GM19468 (cell line): Measurements from ENCODE around the gene SHB.

Experiments
- ATAC-seq: cut with Tn5 transposase; IDR thresholded peaks from one replicate; pipeline ENCODE4 v1.9.1; 2021; ENCODE audit warnings: mild to moderate bottlenecking, moderate library complexity, moderate number of reproducible peaks; ENCODE audit not compliant: unreplicated experiment; ENCODE audit errors: extremely low read depth

The SHB gene

DNA sequence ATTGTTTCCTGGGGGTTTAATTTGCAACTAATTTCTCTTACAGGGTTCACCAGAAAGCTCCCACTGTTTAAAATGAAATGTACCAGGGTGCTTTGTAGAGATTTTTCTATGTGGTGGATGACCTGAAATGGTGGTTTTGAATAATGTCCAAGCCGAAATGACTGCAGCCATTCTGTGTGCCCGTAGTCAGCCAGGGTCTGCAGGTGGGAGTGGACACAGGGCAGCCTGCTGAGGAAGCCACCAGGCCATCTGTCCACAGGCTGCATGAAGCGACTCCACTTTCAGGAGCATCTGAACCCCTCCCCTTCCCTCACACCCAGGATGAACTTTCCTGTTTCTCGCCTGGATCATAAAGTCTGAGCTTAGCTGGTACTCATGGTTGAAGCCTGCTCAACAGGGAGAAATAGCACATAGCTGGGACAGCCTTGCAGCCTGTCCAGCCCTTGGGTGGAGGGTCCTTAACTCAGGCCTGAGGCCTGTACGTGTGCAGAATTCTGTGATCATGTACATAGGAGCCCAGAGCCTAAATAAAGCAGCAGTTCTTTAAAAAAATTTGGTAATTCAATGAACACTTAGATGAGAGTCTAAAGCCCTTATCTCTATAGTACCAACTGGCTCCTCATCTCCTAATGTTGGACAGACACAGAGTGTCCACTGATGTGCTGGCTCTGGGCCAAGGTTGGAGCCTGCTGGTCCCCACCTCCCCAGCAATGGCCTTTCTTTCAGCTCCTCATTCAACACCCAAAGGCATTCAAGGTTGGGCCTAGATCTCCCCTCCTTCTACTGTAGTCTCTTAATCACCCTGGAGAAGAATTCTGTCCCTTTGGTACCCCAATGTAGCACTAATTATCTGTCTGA lies 72.8 kb downstream of the SHB start:
- ATAC-seq: no peak

DNA sequence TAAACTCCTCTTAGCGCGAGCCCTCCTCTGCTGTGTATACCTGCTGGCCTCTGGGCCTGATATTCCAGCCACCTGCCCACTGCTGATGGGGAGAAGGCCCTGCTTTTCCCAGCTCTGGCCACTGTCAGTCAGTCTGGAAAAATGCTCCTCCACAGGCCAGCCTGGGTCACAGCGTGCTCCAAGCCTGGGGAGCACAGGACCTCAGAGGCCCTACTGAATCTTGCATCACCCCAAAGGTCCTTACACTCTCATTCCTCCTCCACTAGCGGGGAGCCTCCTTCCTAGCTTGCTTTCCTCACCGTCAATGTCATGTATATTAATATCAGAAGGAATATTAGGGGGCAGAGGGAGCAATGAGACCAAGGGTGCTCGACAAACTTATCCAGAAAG lies 73.7 kb downstream of the SHB start:
- ATAC-seq: no peak

- ATAC-seq: peak; percentile 50
Measured at GRCh38 chr9:37994639-37995347, 74.2 kb downstream of the SHB start.

- no peak for ATAC-seq
Measured at GRCh38 chr9:37992924-37993349, 76.1 kb downstream of the SHB start.

- ATAC-seq: no peak
Measured at GRCh38 chr9:37990404-37991015, 78.5 kb downstream of the SHB start.

- no peak for ATAC-seq
Measured at GRCh38 chr9:37989701-37990100, 79.3 kb downstream of the SHB start.

DNA sequence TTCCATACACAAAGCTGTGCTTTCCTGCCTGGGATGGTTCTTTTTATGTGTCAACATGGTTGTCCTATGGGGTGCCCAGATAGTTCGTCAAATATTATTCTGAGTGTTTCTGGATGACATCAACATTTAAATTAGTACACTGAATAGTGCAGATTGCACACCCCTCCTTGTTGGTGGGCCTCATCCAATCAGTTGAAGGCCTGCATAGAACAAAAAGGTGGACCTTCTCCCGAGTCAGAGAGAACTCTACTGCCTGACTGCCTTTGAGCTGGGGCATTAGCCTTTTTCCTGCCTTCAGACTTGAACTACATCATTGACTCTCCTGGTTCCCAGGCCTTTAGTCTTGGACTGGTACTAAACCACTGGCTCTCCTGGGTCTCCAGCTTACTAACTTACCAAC lies 80.4 kb downstream of the SHB start:
- no peak for ATAC-seq

DNA sequence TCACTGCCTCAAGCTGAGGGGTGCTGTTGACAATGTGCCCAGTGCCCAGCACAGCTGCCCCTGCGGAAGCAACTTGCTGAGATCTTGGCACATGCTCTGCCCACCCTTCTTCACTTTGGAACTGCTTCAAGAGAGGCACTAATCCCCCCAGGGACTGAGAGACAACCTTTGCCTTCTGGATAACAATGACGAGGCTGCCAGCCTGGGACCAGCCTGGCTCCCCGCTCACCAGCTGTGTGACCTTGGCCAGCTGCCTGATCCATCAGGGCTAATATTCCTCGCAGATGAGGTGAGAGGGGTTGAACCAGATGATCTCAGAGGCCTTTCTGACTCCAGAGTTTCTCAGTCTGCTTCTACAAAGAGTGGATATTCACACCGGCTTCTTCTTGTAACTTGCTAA lies 81.0 kb downstream of the SHB start:
- ATAC-seq: no peak

- no peak for ATAC-seq
Measured at GRCh38 chr9:37987467-37987981, 81.5 kb downstream of the SHB start.

- no peak for ATAC-seq
Measured at GRCh38 chr9:37986771-37987258, 82.2 kb downstream of the SHB start.

GRCh38 chr9:37986001-37986400 lies 83.0 kb downstream of the SHB start:
- ATAC-seq: no peak

DNA sequence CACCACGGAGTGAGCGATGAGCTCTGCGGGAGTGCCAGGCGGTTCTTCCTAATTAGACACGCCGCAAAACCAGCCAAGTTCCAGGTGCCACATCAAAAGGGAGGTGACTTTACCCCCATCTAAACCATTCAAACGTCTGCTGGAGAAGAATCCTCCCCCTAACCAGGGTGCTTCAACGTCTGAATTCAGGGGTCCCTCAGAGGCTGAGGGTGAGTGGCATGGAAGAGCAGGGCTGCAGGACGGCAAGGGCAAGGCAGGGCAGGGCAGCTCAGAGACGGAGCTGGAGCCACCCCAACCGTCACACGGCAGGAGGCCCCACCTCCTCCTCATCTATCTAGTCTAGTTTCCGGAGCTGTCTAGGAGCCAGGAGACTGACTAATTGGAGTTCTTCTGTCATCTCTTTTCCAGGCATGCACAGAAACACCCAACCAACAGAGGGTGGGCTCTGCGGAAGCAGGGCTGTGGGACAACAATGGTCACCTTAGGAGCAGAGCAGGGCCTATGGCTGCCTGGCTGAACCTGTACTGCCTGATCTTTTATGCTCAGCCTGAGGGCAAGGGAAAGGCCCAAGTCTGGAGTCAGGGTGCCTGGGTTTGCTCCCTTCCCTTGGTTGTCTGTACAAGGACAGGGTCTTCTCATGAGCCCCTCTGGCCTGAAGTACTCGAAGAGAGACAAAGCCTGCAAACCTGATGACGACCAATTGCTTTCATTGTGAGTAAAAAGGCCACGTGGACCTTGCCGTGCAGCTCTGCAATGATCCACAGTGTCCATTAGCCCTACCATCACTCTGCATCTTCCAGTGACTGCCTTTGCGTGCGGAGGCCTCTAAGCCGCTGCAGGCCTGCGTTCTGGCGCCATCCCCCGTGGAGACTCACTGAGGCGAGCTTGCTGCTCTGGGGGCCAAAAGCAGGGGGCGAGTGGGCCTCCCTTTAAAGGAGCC lies 84.1 kb downstream of the SHB start:
- ATAC-seq: no peak

- ATAC-seq: no peak
Measured at GRCh38 chr9:37984278-37984671, 84.8 kb downstream of the SHB start.

DNA sequence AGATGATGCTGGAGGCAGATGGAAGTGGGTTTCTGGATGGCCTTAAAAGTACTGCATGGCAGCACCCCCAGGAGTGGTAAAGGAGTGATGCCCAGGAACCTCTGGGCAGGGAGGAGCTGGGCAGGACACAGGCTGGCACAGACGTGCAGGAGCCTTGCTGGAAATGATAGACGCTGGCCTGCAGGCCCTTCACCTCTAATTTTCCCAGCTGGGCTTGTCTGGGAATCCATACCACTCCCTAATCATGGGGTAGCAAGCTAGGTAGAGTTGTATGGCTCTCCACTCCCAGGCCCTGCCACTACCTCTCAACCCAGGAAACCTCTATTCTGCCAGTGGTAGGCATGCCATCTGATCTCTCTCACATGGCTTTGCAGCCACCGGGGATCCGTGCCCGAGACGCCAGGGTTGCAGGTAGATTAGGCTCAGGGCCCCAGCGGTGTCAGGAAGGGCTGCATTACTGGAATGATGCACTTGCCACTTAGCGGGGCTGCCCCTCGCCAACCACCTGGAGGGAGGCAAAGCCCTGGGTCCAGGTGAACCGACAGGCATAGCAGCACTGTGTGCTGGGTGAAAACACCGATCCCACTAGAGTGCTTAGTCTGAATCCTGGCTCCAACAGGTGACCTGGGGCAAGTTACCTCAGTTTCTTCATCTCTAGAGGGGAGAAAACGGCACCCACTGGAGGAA lies 85.5 kb downstream of the SHB start:
- ATAC-seq: no peak

- no peak for ATAC-seq
Measured at GRCh38 chr9:37979844-37980243, 89.2 kb downstream of the SHB start.

DNA sequence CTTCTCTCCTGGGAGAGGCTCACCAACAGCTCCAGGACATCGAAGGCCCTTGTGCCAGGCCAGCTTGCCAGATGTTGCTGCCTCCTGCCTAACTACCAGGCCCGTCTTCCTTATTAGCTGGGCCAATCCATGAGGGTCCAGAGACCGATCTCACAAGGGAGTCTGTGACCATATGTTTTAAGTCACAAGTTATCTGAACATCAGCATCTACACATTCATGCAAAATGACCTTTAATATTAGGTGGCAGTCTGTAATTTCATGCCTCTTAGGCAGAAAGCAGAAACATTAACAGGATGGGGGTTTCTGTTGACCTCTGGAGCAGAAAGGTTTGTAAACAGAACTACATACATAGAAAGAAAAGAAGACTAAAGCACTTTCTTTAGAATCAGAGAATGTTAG lies 90.0 kb downstream of the SHB start:
- peak; percentile 46 for ATAC-seq

DNA sequence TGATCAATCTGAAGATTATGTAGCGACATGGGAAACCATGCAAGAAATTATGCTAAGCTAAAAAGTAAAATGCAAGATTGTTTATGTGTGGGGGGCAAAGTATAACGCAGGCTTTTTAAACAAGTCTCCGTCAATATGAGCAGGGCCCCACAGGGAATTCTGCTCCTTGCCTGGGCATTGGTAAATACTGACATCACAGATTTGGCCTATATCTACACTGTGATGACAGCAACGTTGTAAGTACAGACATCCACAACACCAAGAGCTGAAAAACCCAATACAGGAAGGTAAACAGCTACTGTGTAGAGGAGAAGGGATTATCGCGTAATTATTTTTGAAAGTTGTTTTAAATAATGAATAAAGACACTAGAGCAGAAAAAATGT lies 90.6 kb downstream of the SHB start:
- no peak for ATAC-seq

- no peak for ATAC-seq
Measured at GRCh38 chr9:37977851-37978480, 91.1 kb downstream of the SHB start.
